AG20443 (cell line): ENCODE results near the gene SPG7.

ENCODE experiments used
- DNase-seq: peaks from one replicate; pipeline ENCODE4 v3.0.0; 2012; ENCODE audit warnings: low spot score, mixed read lengths

Gene SPG7

DNA sequence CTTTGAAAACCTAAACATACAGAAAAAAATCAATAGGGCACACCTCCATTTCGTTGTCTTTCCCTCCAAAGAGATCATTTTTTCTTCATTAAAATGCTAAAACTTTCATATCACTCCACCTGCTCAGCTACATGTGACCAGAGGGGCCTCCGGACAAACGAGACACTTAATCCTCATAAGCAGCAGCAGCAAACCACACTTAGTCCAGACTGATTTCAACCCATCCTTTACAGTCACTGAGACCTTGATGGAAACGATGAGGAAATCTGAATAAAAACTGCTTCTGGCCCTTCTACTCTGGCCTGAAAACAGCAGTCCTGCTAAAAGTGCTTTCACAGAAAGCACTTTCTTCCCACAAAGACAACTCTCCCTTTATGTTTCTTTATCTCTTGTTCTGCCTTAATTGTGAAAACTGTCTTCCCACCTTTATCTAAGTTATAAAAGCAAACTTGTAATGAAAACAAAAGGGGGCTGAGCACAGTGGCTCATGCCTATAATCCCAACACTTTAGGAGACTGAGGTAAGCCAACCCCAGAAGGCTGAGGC is 22.4 kb upstream of the SPG7 start:
- DNase-seq: no peak

DNA sequence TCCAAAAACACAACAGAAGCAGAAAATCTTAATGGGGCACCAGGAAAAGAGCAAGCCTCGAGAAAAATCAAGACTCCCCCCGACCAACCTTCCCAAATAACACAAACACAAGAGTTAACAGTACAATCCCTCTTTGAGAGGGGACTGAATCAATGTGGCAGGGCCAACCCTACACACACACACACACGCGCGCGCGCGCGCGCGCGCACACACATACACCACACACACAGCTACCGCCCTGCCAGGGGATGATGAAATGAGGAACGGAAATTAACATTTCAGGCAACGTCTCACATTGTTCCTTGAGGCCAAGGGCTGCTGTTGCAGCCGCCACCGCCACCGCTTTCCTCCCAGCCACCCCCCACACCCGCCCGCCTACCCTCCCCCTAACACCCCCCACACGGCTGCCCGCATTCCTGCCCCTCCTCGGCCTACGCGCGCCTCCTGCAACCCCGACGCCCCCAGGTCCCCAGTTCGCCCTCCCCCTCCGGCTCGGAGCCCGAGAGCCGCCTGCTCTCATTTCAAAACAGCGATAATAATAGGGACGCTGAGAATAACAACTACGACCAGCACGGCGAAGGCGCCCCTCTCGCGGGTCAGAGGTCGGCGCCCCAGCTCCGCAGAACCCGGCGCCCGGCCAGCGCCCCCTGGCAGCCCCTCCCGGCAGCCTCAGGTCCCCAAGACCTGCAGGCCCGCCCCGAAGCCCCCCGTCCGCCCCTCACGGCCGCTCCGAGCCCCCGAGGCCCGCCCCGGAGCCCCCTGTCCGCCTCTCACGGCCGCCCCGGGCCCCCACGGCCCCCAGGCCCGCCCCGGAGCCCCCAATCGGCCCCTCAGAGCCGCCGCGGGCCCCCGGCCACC is 18.9 kb upstream of the SPG7 start:
- peak; percentile 84 for DNase-seq

DNA sequence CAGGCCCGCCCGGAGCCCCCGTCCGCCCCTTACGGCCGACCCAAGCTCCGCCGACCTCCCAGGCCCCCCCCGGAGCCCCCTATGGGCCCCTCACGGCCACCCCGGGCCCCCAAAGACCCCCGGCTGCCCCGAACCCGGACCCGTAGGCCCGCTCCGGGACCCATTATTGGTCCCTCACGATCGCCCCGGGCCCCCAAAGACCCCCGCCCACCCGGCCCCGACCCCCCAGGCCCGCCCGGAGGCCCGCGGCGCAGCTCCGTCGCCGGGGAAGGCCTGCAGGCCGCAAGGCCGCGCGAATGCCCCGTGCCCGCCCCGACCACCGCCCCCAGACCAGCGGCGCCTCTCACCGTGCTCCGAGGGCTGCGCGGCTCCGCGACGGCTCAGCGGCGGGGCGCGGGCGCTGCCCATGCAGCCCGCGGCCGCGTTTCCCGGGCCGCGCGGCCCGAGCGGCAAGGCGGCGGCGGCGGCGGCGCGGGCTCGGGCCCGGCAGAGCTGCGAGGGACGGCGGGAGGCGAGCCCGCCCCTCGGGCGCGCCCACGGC is 18.2 kb upstream of the SPG7 start:
- DNase-seq: no peak

DNA sequence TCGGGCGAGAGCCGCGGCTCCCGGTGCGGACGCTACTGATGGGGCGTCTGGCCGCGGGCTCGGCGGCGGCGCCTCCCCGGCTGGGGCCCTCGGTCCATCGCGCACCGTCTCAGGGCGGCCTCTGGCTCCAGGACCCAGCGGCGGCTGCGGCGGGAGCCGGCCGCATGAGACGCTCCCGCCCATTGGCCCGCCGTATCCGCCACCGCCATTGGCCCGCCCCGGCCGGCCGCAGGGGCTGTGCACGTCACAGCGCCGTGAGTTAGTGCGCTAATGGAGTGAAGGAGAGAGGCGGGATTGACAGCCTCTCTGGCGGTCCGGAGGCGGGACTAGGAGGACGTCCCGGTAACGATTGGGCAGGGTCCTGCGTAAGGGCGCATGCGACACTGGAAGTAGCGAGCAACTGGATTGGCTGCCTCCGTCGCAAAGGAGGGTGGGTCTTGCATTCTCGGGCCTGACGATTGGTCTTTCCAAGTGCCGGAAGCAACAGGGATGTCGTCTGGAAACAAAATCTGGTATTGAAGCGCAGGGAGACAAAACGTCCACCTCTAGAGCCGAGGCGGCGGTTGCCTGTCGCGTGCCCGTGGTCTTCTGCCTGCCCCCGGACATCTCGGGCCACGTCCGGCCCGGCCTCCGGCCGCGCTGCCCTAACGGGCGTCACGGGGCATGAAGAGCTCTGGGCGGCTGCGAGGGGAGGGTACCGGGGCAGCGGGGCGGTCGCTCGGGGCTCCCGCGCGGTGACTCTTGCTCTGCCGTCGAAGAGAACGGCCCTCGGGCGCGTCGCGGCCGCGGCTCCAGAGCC is 17.6 kb upstream of the SPG7 start, which contains the start of gene ANKRD11:
TSS of gene ANKRD11 (minus strand) at position 123 of the 799 bp plus-strand sequence. CDS start 173,542 bp downstream, outside the sequence.
- DNase-seq: peak; percentile 99

DNA sequence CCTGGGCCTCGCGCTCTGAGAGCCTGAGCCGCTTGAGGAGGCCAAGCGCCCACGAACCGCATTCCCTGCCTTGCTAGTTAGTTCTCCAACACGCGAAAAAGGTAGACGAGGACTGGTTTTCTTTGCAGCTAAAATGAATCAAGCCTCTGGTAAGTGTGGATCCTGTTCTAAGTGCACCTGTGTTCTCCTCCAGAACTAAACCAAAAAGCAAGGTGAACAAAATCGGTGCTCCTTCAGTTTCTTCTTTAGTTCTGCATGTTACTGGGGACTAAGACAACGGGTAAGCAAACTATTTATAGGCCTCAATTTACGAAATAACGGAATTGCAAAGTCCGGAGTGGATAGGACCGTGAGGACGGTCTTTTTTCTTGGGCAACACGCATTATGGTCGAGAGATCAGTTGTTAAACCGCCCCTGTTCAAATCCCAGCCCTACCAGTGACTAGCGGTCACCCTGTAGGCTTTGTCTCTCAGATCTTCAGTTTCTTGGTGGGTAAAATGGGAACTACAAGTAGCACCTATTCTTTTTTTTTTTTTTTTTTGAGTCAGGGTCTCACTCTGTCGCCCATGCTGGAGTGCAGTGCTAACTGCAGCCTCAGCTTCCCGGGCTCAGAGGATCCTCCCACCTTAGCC is 16.8 kb upstream of the SPG7 start:
- no peak for DNase-seq

DNA sequence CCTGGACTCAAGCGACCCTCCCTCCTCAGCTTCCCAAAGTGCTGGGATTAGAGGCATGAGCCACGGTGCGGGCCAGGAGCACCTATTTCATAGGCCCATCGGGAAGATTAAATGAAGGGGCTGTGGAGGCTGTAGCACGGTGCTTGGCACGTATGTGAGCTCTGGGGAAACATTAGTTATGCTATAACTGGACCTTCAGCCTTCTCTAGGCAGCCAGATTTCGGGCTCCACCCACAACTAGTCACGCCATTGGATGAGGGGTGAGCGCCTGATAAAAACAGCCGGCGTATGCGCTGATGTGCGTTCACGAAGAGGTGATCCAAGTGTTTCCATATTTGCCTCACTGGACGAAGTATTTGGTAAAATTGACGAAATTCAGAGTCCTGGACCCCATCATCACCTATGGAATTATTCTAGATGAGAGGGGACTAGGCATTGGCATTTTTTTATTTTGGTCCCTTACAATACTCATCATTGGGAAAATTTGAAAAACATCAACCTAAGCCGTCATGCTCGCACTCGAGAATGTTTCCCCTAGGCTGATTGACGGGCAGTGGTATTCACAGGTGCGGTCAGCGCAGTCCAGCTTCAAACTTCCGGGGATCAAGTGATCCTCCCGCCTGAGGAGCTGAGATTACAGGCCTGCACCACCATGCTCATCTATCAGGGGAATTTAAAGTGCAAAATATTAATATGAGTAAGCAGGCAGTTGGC is 16.1 kb upstream of the SPG7 start:
- no peak for DNase-seq

DNA sequence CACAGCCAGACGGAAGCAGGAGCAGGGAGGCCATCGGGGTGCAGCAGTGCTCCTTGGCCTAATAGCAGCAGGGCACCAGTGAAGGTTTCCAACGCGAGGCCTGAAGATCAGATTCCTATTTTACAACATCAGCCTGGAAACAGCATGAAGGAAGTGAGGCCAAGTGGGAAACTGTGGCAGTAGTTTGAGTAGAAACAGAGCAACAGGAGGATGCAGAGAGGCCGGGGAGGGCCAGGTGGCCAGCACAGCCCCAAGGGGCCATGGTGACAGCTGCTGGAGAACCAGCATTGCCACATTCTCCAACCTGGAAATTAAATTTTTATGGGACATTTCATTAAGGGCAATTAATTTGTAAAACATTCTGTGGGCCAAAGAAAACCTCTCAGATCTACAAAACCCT is 14.4 kb upstream of the SPG7 start:
- DNase-seq: no peak

DNA sequence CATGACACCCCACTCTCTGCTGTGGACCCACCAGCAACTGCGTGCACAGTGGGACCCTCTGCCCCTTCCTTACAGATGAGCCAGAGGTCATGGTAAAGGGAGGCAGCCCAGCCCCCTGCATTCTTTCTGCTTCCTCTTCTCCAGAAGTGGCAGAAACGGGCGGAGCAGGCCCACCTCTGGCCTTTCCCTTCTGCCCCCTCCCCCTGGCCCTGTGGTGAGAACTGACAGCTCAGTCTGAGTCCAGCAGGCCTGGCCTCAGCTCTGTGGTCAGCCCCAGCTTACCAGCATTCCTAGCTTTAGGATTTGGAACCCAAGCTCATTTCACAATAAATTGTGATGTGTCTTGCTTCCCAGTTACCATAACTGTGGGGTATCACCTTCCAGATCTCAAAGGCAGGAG is 13.1 kb upstream of the SPG7 start:
- DNase-seq: peak; percentile 84

DNA sequence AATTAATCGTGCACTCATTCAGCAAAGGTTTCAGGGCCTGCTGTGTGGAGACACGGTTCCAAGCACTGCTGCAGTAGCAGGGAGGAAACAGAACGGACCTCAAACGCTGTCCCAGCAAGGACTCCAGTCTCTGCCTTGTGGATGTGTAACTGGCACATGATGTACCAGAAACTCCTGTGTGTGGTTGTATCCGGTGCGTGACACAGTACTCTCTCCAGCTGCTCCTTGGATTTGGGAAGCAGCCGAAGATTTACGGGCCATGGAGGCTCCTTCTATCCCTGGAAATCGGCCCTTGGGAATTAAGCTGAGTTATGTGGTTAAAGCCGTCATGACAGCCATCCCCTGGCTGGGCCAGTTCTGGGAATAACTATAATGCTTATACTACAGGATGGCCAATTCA is 9.4 kb upstream of the SPG7 start:
- DNase-seq: no peak

DNA sequence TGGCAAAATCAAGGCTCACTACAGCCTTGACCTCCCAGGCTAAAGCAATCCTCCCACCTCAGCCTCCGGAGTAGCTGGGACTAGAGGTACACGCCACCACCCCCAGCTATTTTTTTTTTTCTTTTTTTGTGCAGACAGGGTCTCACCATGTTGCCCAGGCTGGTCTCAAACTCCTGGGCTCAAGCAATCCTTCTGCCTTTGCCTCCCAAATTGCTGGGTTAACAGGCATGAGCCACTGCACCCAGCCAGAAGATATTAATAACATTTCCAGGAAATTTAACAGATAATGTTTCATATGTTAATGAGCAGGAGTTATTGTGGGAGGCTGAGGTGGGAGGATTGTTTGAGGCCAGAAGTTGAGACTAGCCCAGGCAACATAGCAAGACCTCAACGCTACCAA is 8.4 kb upstream of the SPG7 start:
- no peak for DNase-seq

DNA sequence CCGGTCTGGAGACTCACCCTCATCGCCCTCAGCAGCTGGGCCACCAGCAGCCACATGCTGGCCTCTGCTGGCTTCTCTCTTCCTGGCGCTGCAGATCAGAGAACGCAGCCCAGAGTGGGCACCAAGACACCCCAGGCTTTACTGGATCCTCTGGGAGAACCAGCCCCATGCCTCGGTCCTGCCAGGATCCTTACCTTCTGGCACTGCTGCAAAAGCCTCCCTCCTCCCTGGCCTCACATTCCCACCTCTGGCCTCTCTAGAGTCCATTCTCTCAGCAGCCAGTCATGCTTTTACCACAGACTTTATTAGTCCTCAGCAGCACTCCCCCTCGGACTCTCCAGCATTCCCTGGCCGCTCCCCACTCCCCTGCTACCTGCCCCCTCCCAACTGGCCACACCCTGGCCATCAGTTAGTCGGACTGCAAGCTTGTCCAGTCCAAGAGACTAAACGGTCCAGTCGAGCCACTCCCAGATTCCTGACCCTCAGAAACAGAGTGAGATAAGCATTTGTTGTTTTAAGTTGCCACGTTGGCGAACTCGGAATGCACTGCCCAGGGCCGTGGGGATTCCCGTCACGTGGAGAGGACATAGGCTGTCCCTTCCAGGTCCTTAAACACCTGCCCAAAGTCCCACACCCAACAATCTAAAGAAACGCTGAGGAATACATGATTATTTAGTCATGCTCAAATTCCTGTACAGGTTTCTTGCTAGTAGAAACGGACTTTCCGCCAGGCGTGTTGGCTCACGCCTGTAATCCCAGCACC is 5.9 kb upstream of the SPG7 start:
- no peak for DNase-seq

DNA sequence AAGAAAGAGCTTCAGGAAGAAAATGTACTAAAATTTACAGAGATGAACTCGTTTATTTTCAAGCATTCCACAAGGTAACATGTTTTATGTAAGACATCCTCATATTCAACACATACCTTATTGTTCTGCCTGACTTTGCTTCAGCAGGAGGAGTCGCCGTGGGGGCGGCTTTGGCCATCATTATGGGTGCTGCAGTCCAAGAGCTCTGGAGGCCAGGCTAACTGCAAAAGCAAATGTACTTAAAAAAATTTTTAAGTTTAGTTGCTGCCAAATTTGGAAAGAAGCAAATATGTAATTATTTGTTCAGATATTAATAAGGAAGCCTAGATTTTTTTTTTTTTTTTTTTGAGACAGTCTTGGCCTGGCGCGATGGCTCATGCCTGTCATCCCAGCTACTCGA is 4.1 kb upstream of the SPG7 start:
- DNase-seq: no peak

DNA sequence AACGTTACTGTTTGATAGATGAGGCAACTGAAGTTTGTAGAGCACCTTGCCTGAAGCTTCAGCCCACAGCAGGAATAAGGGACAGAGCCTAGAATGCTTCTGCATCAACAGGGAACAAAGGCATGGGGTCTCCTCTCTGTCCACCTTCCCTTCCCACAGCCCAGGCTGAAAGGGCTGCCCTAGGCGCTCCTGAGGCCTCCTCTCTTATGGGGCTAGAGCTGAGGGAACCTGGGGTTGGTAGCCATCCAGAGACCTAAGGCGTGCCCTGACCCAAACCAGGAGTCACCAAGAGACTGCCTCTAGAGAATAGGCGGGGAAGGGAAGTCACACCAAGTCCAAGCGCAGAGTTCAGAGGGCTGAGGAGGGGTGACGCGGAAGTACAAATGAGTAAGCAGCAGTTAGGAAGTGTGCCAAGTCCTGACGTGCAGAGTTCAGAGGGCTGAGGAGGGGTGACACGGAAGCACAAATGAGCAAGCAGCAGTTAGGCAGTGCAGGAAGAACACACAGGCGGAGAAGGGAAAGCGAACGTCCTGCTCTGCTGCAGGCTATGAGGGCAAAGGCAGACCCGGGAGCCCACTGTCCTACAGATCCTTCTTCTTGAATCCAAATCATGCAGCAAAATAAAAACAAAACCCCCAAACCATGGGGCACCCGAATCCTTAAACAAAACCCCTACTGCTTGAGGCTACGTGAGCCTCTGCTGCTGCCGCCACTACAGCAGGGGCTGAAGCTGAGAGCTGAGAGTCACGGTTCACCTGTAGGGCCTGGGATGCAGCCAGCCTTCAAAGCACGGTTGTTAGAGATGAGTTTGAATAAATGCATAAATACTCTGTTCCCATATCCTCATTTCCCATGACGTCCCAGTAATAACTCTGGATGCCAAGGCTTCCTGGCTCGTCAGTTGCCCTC is 2.7 kb upstream of the SPG7 start:
- DNase-seq: peak; percentile 65

DNA sequence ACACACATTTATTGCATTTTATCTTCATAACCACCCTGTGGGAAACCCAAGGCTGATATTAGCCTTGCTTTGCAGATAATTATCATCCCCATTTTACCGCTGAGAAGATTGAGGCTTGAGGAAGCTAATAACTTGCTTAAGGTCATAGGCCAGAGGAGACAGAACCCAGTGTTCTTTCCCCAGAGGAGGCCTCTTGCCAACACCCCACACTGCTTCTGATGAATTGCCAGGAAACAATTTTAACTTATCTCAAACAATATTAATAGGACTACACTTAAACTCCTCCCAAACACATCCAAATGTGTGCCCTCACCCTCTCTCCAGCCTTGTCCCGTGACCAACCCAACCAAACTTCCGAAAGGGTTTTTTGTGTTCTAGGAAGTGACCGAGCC is 2.1 kb upstream of the SPG7 start:
- no peak for DNase-seq

DNA sequence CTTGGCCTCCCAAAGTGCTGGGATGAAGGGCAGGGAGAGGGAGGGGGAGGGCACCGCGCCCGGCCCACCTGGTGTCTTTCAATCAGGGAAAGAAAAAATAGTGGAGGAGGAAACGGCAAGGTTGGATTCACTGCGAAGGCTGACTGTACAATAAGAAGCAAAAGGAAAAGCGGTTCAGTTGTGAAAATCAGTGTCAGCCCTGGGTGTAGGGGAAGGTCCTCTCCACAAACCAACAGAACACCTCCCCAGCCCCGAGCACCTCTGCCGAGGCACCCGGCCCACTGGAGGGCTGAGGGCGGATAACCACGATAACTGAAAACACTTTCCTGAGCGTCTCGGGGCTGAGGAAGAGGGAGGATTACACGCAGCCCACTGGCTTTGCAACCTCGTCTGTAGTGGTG is 1.4 kb upstream of the SPG7 start:
- DNase-seq: no peak

DNA sequence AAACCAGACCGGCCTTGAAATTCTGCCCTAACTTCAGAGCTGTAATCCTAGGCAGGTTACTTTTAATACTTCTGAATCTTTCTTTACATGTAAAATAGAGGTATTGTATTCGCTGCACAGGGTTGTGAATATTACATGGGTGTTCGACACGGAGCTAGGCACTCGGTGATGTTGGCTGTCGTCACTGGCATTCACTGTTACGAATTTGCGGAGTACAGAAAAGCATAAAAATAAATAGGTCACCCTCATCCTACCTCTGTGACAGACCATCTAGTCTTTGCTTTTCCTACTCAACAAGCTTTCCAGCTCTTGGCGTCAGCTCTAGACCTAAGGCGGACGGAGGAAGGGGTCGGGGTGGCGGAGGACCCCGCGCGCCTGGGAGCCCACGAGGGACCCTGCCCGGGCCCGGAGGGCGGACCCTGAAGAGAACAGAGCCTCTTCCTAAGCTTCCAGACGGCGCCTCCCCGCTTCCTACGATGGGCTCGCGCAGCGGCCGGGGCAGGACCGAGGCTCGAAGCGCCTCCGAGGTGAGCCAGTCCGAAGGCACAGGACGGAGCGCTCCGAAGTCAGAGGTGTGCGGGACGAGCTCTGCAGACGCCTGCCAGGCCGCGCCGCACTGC is 879 bp upstream of the SPG7 start:
- DNase-seq: no peak

DNA sequence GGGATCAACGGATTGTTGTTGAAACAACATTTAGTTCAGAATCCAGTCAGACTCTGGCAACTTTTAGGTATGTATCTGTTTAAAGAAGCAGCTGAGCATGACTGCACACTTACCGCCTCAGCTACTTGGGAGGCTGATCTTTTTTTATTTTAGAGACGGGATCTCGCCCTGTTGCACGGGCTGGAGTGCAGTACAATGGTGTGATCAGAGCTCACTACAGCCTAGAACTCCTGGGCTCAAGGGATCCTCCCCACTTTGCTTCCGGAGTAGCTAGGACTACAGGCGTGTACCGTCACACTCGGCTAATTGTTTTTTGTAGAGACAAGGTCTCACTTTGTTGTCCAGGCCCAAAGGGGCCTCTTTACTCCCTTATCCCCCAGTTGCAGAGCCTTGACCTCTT is 2.3 kb downstream of the SPG7 start:
- no peak for DNase-seq

DNA sequence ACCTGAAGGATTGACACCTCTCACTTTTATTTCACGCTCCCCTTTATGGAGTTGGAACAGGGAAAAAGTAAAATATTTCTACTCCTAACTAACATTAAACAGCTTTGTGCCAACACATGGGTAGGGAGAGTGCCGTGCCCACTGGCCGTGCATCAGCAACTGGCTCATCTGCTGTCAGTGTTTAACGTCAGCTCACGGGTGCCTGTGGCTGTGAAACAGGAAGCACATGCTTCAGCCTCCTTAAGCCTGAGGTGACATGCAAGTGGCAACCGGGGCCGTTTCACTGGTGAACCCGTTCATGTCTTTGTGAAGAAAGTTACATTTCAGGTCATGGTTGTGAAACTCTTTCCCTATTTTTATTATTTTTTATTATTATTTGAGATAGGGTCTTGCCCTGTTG is 3.2 kb downstream of the SPG7 start:
- no peak for DNase-seq

DNA sequence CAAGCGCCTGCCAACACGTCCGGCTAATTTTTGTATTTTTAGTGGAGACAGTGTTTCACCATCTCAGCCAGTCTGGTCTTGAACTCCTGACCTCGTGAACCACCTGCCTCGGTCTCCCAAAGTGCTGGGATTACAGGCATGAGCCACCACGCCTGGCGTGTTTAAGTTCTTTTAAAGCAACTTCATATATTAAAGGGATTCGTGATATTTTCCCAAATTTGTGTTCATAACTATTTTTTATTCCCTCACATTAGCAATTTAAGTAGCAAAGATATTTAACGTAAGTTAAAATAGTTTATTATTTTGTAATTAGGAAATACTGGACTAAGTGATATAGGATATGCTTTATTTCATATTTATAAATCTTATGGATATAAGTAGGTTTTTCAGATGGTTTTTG is 4.2 kb downstream of the SPG7 start:
- no peak for DNase-seq
